Stimulated activated CD8-positive, alpha-beta memory T cell treated with anti-CD3 and anti-CD28 coated beads, Interleukin-12 subunit alpha, Interleukin-12 subunit beta, amount 100 ng/mL, for 4 hours (primary cell): Measurements from ENCODE around the gene LSM2.
A peak's percentile ranks its signal among the peaks of the same experiment; 100 is the strongest.

Experiments
- DNase-seq: peaks from one replicate; pipeline ENCODE4 v3.0.0-alpha.2; 2020; ENCODE audit warnings: low read depth

The LSM2 gene

DNA sequence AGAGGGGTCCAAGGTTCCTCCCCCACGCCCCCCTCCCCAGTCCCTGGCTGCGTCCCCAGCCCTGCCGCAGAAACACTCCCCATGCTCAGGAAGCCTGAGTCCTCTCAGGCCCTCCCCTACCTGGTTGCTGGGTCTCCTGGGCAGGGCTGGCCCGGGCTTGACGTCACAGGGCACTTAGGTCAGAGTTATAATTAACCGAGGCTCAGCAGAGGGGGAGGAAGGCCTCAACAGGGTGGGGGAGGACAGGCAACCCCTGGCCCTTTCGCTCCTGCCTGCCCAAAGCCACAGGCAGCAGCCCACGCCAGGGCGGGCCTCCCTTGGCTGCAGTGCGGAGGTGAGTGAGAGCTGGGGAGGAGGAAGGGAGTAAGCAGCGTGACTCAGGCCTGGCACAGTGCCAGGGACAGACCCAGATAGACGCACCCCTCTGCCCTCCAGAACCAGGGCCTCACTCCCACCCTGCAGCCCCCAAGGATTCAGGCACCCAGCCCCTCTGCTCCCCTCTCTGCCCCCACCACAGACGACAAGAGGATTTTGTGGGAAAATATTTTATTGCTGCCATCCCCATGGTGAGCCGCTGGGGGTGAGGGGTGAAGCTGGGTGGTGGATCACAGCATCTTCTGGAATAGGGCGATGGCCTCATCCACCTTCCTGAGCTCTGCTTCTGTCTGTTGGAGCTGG is 29.6 kb downstream of the LSM2 start, which contains the start of gene VWA7:
VWA7 (minus strand) TSS at position 340 of the 678 bp plus-strand sequence. CDS start 549 bp downstream, outside the sequence.
- DNase-seq: peak; percentile 73

- no peak for DNase-seq
Observed at GRCh38 chr6:31776485-31776988, 30.2 kb downstream of the LSM2 start.

DNA sequence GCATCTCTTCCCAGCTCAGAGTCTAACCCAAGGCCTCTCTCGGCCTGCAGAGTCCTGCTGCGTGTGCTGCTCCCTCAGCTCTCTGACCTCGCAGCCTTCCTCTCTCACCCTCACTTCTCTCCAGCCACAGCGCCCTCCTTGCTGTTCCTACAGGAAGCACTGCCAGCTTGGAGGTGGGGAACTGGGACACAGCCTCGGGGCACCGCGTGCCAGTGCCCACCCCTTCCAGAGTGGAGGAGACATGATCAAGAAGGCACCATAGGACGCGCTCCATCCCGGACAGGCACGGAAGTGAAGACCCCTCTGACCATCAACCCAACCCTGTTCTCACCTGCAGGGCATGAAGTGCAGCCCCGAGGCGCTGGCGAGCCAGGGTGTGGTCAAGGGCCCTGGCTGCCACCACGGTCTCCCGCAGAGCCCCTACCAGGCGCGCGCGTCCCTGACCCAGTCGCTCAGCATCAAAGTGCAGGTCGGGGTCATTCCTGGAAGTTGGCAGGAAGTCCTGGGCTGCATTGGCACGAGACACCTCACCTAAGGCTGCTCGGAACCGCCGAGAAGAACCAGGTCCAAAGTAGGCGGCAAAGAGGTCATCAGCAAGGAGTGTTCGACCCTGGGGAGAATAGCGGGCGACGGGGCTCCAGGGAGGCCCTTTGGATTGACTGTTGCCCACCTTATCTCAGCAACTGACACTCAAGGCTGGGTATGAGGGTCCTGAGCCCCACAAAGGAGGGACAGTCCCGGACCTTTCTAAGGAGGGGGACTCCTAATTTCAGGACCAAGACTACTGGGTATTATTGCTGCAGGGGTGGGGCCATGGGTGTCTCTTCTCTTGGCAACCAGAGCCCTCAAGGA is 30.9 kb downstream of the LSM2 start:
- no peak for DNase-seq

GRCh38 chr6:31775184-31775583 is 31.6 kb downstream of the LSM2 start:
- no peak for DNase-seq

- DNase-seq: no peak
Observed at GRCh38 chr6:31771992-31772358, 34.8 kb downstream of the LSM2 start.

DNA sequence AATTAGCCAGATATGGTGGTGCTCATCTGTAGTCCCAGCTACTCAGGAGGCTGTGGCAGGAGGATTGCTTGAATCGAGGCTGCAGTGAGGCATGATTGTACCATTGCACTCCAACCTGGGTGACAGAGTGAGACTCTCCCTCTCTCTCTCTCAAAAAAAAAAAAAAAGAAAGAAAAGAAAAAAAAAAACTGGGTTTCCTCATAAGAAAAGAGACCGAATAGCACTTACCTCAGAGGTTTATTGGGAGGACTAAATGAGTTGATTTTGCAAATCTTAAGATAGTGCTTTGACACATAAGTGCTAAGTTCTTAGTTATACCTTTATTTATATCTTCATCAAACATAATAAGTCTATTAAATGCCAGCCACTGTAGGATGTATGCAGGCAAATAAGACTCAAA is 35.9 kb downstream of the LSM2 start:
- DNase-seq: no peak

- peak; percentile 59 for DNase-seq
Observed at GRCh38 chr6:31769684-31770371, 36.9 kb downstream of the LSM2 start.

DNA sequence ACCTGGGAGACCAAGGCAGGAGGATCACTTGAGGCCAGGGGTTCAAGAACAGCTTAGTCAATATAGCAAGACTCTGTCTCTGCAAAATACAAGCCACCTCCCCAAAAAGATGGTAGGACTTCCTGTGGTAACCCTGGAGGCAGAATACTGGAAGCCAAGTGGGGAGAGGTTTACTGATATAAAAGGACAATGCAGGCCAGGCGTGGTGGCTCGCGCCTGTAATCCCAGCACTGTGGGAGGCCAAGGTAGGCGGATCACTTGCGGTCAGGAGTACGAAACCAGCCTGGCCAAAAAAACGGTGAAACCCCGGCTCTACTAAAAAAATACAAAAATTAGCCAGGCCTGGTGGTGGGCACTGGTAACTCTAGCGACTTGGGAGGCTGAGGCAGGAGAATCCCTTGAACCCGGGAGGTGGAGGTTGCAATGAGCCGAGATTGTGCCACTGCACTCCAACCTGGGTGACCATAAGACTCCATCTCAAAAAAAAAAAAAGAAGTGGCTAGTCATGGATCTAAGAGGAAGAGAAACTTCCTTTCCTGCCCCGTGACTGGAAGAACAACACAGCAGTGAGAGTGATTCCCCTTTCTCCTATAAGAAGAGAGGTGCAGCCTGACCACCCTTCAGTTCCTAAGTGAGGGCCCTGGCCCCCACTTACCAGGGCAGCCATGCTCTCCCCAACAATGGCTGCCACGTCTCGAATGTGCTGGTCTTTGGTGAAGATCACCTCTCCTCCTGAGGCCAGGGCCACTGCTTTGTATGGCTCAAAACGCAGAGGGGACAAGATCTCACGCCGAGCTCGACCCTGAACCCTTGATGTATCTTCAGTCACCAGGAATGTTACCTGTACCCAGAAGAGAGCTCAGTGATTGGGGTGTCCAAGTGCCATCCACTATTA is 38.2 kb downstream of the LSM2 start:
- no peak for DNase-seq

GRCh38 chr6:31767096-31767645 is 39.6 kb downstream of the LSM2 start:
- no peak for DNase-seq

DNA sequence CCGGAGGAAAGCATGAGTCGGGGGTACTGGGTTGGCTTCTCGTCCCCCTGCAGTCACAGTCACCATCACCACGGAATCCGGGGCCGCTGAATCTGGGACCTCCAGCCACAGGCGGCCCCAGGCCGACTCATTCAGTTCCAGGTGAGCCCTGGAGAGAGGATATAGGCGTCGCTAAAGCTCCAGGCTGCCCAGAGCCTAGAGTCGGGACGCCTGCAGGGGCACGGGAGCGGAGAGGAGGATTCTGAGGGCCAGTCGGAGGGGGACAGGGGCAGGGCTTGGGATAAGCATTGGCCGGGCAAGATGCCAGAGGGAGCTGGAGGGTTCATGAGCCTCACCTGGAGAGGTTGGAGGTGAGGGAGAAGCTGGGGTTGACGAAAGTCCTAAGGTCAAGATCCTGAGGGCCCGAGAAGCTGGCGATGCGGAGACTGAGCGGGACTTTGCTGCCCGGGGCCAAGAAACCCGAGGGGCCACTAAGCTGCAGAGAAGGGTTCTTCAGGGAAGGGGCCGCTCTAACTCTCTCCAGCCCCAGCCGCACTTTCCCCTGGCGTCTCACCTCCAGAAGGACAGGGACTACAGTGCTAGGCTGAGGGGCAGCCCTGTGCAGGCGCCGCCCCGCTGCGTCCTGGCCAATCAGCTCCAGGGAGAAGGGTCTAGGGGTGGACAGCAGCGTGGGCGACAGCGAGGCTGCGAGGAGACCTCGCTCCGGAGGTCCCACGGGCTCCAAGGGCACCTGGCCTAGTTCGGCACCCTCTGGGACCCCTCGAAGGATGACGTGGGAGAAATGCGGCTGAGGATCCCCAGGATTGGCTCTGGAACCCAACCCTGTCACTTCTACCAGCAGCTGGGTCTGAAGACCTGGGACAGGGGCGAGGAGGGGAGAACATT is 40.6 kb downstream of the LSM2 start:
- no peak for DNase-seq

GRCh38 chr6:31765559-31765909 is 41.2 kb downstream of the LSM2 start:
- DNase-seq: no peak

GRCh38 chr6:31764198-31764597 is 42.6 kb downstream of the LSM2 start:
- no peak for DNase-seq

- no peak for DNase-seq
Observed at GRCh38 chr6:31763619-31763940, 43.2 kb downstream of the LSM2 start.

DNA sequence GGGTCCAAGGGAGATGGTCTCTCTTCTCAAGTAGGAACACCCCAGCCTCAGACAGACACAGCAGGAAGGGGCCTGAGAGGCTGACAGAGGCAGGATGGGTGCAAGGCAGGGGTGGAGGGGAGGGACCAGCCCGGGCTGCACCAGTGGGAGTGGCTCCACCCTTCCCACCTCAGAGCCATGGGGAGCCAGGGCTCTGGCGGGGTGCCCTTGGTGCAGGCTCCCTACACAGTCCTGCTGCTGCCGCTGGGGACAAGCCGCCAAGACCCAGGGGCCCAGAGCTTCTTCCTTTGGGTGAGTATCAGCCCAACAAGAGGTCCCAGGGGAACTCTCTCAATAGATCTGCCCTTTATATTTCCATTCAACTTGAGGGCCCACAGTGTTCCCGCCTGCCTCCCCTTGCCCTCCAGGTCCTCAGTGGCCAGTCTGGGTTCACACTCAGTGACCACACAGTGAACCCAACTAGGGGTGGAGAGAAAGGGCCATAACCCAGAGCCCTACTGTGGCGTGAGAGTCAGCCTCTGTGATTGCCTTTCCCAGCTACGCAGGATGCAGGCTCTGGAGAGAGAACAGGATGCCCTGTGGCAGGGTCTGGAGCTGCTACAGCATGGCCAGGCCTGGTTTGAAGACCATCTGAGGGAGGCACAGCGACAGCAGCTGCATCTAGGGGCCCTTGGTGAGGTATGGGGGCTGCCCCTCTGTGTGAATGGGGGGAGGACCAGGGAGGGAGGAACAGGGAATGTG is 43.7 kb downstream of the LSM2 start:
- DNase-seq: no peak

DNA sequence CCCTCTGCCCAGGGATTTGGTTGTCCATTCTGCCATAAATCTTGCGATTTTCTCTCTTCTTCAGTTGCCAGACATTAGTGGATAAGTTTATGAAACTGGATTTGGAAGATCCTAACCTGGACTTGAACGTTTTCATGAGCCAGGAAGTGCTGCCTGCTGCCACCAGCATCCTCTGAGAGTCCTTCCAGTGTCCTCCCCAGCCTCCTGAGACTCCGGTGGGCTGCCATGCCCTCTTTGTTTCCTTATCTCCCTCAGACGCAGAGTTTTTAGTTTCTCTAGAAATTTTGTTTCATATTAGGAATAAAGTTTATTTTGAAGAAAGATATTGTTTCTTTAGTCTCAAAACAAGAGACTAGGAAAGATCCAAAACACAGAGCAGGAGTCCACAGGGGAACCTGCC is 44.4 kb downstream of the LSM2 start, which contains the start of gene SAPCD1:
SAPCD1 (plus strand) TSS at position 301 of the 400 bp plus-strand sequence. CDS start 399 bp downstream, outside the sequence.
- DNase-seq: no peak

GRCh38 chr6:31761343-31761742 is 45.4 kb downstream of the LSM2 start:
- no peak for DNase-seq

- no peak for DNase-seq
Observed at GRCh38 chr6:31760790-31761189, 46.0 kb downstream of the LSM2 start.

DNA sequence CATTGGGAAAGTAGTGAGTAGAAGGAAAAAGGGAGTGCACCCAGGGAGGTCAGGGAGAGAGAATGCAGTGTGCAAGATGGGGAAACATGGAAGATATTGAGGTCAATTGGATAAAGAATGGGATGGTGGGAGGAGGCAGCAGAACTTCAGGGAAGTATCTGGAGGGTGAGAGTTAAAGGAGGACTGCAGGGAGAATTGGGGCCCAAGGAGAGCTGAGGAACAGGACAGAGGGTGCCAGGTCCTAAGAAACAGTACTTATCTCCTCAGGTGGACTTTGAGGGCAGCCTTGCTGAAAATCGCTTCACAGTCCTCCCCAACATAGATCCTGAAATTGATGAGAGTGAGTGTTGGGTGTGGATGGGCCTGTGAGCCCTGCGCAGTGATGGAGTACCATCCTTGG is 48.5 kb downstream of the LSM2 start:
- DNase-seq: no peak

GRCh38 chr6:31752739-31753319 is 53.9 kb downstream of the LSM2 start:
- no peak for DNase-seq
